H9 (cell line): ENCODE measurements around the gene METTL21C. TPM values are rescaled to one million over a fixed set of nuclear protein-coding genes. Genes with fewer than 3 reads are reported as not detected.

Source experiments
- DNase-seq: peaks from one replicate; pipeline ENCODE4 v3.0.0-alpha.2; 2017
- H2AFZ ChIP-seq: one replicate; pipeline ENCODE4 v1.6.1; 2013; ENCODE audit warnings: mild to moderate bottlenecking, low read length, control low read depth, moderate library complexity
- H2AK5ac ChIP-seq: 2 replicates; pipeline ENCODE4 v1.6.1; 2013; ENCODE audit warnings: low read length, control low read depth, mixed read lengths; ENCODE audit not compliant: insufficient read length
- H2BK120ac ChIP-seq: one replicate; pipeline ENCODE4 v1.6.1; 2013; ENCODE audit warnings: low read depth, mild to moderate bottlenecking, low read length, control low read depth, inconsistent platforms; ENCODE audit not compliant: poor library complexity, severe bottlenecking
- H2BK12ac ChIP-seq: 2 replicates; pipeline ENCODE4 v1.6.1; 2013; ENCODE audit warnings: low read length, control low read depth, mixed read lengths, low read depth; ENCODE audit not compliant: insufficient read length
- H2BK15ac ChIP-seq: 2 replicates; pipeline ENCODE4 v1.6.1; 2013; ENCODE audit warnings: low read depth, low read length, control low read depth
- H2BK20ac ChIP-seq: one replicate; pipeline ENCODE4 v1.6.1; 2013; ENCODE audit warnings: low read depth, mild to moderate bottlenecking, low read length, control low read depth, inconsistent platforms; ENCODE audit not compliant: poor library complexity, severe bottlenecking
- H2BK5ac ChIP-seq: 2 replicates; pipeline ENCODE4 v1.6.1; 2013; ENCODE audit warnings: low read length, control low read depth, mixed read lengths; ENCODE audit not compliant: insufficient read length
- H3K14ac ChIP-seq: 2 replicates; pipeline ENCODE4 v1.6.1; 2013; ENCODE audit warnings: low read length, control low read depth; ENCODE audit not compliant: insufficient read depth
- H3K18ac ChIP-seq: 2 replicates; pipeline ENCODE4 v1.6.1; 2013; ENCODE audit warnings: low read depth, mild to moderate bottlenecking, mixed read lengths, low read length, control low read depth; ENCODE audit not compliant: insufficient read length
- H3K23ac ChIP-seq: 2 replicates; pipeline ENCODE4 v1.6.1; 2013; ENCODE audit warnings: low read length, control low read depth, mixed read lengths, low read depth; ENCODE audit not compliant: insufficient read length
- H3K23me2 ChIP-seq: 2 replicates; pipeline ENCODE4 v1.6.1; 2013; ENCODE audit warnings: low read depth, mild to moderate bottlenecking, mixed read lengths, low read length, control low read depth; ENCODE audit not compliant: insufficient read length, poor library complexity, severe bottlenecking
- H3K27ac ChIP-seq: 2 replicates; pipeline ENCODE4 v1.5.1; 2013; ENCODE audit warnings: low read length, control low read depth, mixed read lengths, low read depth; ENCODE audit not compliant: insufficient read length
- H3K27me3 ChIP-seq: 2 replicates; pipeline ENCODE4 v1.6.1; 2013; ENCODE audit warnings: low read length, control low read depth, inconsistent platforms; ENCODE audit not compliant: insufficient read depth
- H3K4ac ChIP-seq: 2 replicates; pipeline ENCODE4 v1.6.1; 2013; ENCODE audit warnings: low read depth, mild to moderate bottlenecking, control low read depth, inconsistent platforms, low read length, moderate library complexity
- H3K4me1 ChIP-seq: 2 replicates; pipeline ENCODE4 v1.6.1; 2013; ENCODE audit warnings: low read length, control low read depth, inconsistent platforms; ENCODE audit not compliant: insufficient read depth
- H3K4me2 ChIP-seq: 2 replicates; pipeline ENCODE4 v1.6.1; 2013; ENCODE audit warnings: low read length, control low read depth, mixed read lengths; ENCODE audit not compliant: insufficient read length, insufficient read depth
- H3K56ac ChIP-seq: 2 replicates; pipeline ENCODE4 v1.6.1; 2013; ENCODE audit warnings: low read depth, mild to moderate bottlenecking, mixed read lengths, low read length, control low read depth; ENCODE audit not compliant: insufficient read length
- H3K79me1 ChIP-seq: 2 replicates; pipeline ENCODE4 v1.6.1; 2013; ENCODE audit warnings: low read depth, mild to moderate bottlenecking, moderate library complexity, low read length, control low read depth, inconsistent platforms; ENCODE audit not compliant: insufficient read depth, poor library complexity, severe bottlenecking
- H3K79me2 ChIP-seq: 2 replicates; pipeline ENCODE4 v1.6.1; 2013; ENCODE audit warnings: low read length, control low read depth, inconsistent platforms; ENCODE audit not compliant: insufficient read depth
- H3K9ac ChIP-seq: 2 replicates; pipeline ENCODE4 v1.6.1; 2013; ENCODE audit warnings: low read length, control low read depth, mixed read lengths; ENCODE audit not compliant: insufficient read length; ENCODE audit errors: extremely low read depth
- H3K9me3 ChIP-seq: one replicate; pipeline ENCODE4 v1.6.1; 2013; ENCODE audit warnings: low read depth, low read length, inconsistent platforms; ENCODE audit not compliant: control insufficient read depth
- H3T11ph ChIP-seq: one replicate; pipeline ENCODE4 v1.6.1; 2013; ENCODE audit warnings: mild to moderate bottlenecking, low read length, control low read depth, inconsistent platforms
- H4K20me1 ChIP-seq: one replicate; pipeline ENCODE4 v1.6.1; 2013; ENCODE audit not compliant: control insufficient read depth, insufficient read length, insufficient read depth
- H4K5ac ChIP-seq: 2 replicates; pipeline ENCODE4 v1.6.1; 2013; ENCODE audit warnings: low read depth, mild to moderate bottlenecking, mixed read lengths, low read length, control low read depth; ENCODE audit not compliant: insufficient read length
- H4K8ac ChIP-seq: replicated peaks from 2 replicates; pipeline ENCODE4 v1.6.1; 2013; ENCODE audit warnings: low read length, control low read depth, mixed read lengths, low read depth; ENCODE audit not compliant: insufficient read length
- H4K91ac ChIP-seq: 2 replicates; pipeline ENCODE4 v1.6.1; 2013; ENCODE audit warnings: low read depth, mild to moderate bottlenecking, moderate library complexity, mixed read lengths, low read length, control low read depth; ENCODE audit not compliant: insufficient read length
- H3K27ac Mint-ChIP-seq, 3 experiments: 2 replicates in 2 of 3; 3 replicates in 1 of 3; pipeline ENCODE4 v1.8.0; 2020 to 2021; ENCODE audit warnings: mixed read lengths in 3 of 3, mild to moderate bottlenecking in 1 of 3, moderate library complexity in 1 of 3
- H3K27me3 Mint-ChIP-seq: 2 replicates; pipeline ENCODE4 v1.8.0; 2021; ENCODE audit warnings: low read depth, mild to moderate bottlenecking, moderate library complexity, mixed read lengths
- H3K36me3 Mint-ChIP-seq, 3 experiments: 2 replicates in 2 of 3; 3 replicates in 1 of 3; pipeline ENCODE4 v1.8.0; 2020 to 2021; ENCODE audit warnings: low read depth in 3 of 3, mixed read lengths in 3 of 3; ENCODE audit not compliant: insufficient read depth in 1 of 3
- H3K4me1 Mint-ChIP-seq, 2 experiments: 2 replicates each; pipeline ENCODE4 v1.8.0; 2020; ENCODE audit warnings: mixed read lengths in 2 of 2
- H3K4me3 Mint-ChIP-seq, 2 experiments: 2 replicates in 1 of 2; 3 replicates in 1 of 2; pipeline ENCODE4 v1.8.0; 2020 to 2021; ENCODE audit warnings: mild to moderate bottlenecking in 2 of 2, mixed read lengths in 2 of 2, moderate library complexity in 1 of 2
- H3K9me3 Mint-ChIP-seq, 2 experiments: 2 replicates in 1 of 2; 3 replicates in 1 of 2; pipeline ENCODE4 v1.8.0; 2020; ENCODE audit warnings: mild to moderate bottlenecking in 2 of 2, mixed read lengths in 2 of 2, moderate library complexity in 1 of 2
- CTCF ChIP-seq: fragments of 200-600 bp; sonication (generic); conservative IDR thresholded peaks from 3 replicates; pipeline ENCODE4 v1.8.0; 2021; ENCODE audit warnings: antibody characterized with exemption, mild to moderate bottlenecking
- total RNA-seq: library from RNA; stranded (reverse); gene quantifications from 2 replicates; pipeline ENCODE4 v1.2.1, GENCODE V29; 2021

The METTL21C gene
- total RNA-seq, 1 experiment from 2014 or later, result not detected

- H4K20me1 ChIP-seq, result no peaks in the 10 kb centered on the region
- H3K27ac ChIP-seq, result no peak overlapping the region
- H3K14ac ChIP-seq, result no peak overlapping the region
- H2AFZ ChIP-seq, result no peak overlapping the region
- no peak overlapping the region for H3K27ac Mint-ChIP-seq
- no peaks in the 10 kb centered on the region for H3K23me2 ChIP-seq
- no peaks in the 10 kb centered on the region; the same call in 1 of the 2 replicates for H3K27me3 Mint-ChIP-seq
- no peak overlapping the region for H3K9ac ChIP-seq
- no peaks in the 10 kb centered on the region for H3K4me1 ChIP-seq
- no peaks in the 10 kb centered on the region for H3K27me3 ChIP-seq
- H3K79me2 ChIP-seq, result no peaks in the 10 kb centered on the region
- no peak overlapping the region for H3T11ph ChIP-seq
- no peak overlapping the region for H2BK15ac ChIP-seq
- H3K4me1 Mint-ChIP-seq, result no peaks in the 10 kb centered on the region
- peaks cover 28 to 30% of the 10 kb centered on the region in 2 experiments for H3K9me3 Mint-ChIP-seq
- H2BK12ac ChIP-seq, result no peak overlapping the region
- H4K8ac ChIP-seq, result no peak overlapping the region
- H2AK5ac ChIP-seq, result no peak overlapping the region
- DNase-seq, result no peak
- H3K18ac ChIP-seq, result no peak overlapping the region
- H2BK20ac ChIP-seq, result no peak overlapping the region
- no peak overlapping the region for H2BK120ac ChIP-seq
- no peaks in the 10 kb centered on the region for H3K9me3 ChIP-seq
- TF ChIP-seq CTCF, result no peak
- no peaks in the 10 kb centered on the region for H3K79me1 ChIP-seq
- no peak overlapping the region for H4K91ac ChIP-seq
- no peak overlapping the region for H3K4me2 ChIP-seq
- H3K23ac ChIP-seq, result no peak overlapping the region
- peaks cover 70 to 85% (median 79%) of the 10 kb centered on the region in 3 experiments for H3K36me3 Mint-ChIP-seq
- no peak overlapping the region for H4K5ac ChIP-seq
- no peak overlapping the region for H2BK5ac ChIP-seq
- H3K56ac ChIP-seq, result no peak overlapping the region
- no peak overlapping the region for H3K4ac ChIP-seq
- H3K4me3 Mint-ChIP-seq, result no peak overlapping the region
Observed at GRCh38 chr13:102667023-102667422, 27.8 kb downstream of the METTL21C start.
